Caco-2 (cell line): ENCODE data around the gene YBX1. TPM values are rescaled to one million over a fixed set of nuclear protein-coding genes. Genes with fewer than 3 reads are reported as not detected.

Source experiments
- BruUV-seq: library from RNA; stranded (reverse); fragments of 400-500 nt; replicated peaks from 2 replicates; lab custom pipeline; 2021; lab: Mats Ljungman, UMichigan
- CTCF ChIA-PET: fragments of 300-600 bp; sonication (Branson Sonifier 250); formaldehyde crosslinking; loops from one replicate; lab custom pipeline; 2022; ENCODE audit warnings: antibody characterized with exemption; lab: Charles Lee
- POLR2A ChIA-PET: fragments of 300-600 bp; sonication (Branson Sonifier 250); formaldehyde crosslinking; loops from one replicate; lab custom pipeline; 2022; ENCODE audit warnings: antibody characterized with exemption; lab: Charles Lee
- DNase-seq, 2 experiments: peaks; one replicate each; pipeline versions ENCODE4 v3.0.0 to v3.0.0-alpha.2; 2020 to 2022
- H3K27me3 ChIP-seq: replicated peaks from 2 replicates; pipeline ENCODE4 v1.6.0; 2011; ENCODE audit warnings: low read length; ENCODE audit not compliant: control insufficient read depth, insufficient read depth
- H3K36me3 ChIP-seq: 2 replicates; pipeline ENCODE4 v1.5.1; 2011; ENCODE audit warnings: low read length; ENCODE audit not compliant: control insufficient read depth, insufficient read depth
- H3K4me1 ChIP-seq: fragments of 250-450 bp; sonication (Bioruptor Pico); 2 replicates; pipeline ENCODE4 v1.5.1; 2020; ENCODE audit warnings: mild to moderate bottlenecking
- H3K4me3 ChIP-seq: 2 replicates; pipeline ENCODE4 v1.5.1; 2011; ENCODE audit warnings: low read depth, mild to moderate bottlenecking, control low read depth, low read length
- H3K9me3 ChIP-seq: fragments of 250-450 bp; sonication (Bioruptor Pico); 2 replicates; pipeline ENCODE4 v1.5.1; 2020; ENCODE audit warnings: mild to moderate bottlenecking, moderate library complexity
- H3K27ac Mint-ChIP-seq: one replicate; pipeline ENCODE4 v1.8.0; 2022; ENCODE audit warnings: mixed read lengths; ENCODE audit not compliant: unreplicated experiment
- H3K27me3 Mint-ChIP-seq: one replicate; pipeline ENCODE4 v1.8.0; 2022; ENCODE audit warnings: mixed read lengths; ENCODE audit not compliant: insufficient read depth, unreplicated experiment
- H3K36me3 Mint-ChIP-seq: one replicate; pipeline ENCODE4 v1.8.0; 2022; ENCODE audit warnings: mild to moderate bottlenecking, mixed read lengths; ENCODE audit not compliant: insufficient read depth, unreplicated experiment
- H3K4me1 Mint-ChIP-seq: one replicate; pipeline ENCODE4 v1.8.0; 2022; ENCODE audit warnings: low read depth, mixed read lengths; ENCODE audit not compliant: unreplicated experiment
- H3K4me3 Mint-ChIP-seq: one replicate; pipeline ENCODE4 v1.8.0; 2022; ENCODE audit warnings: mild to moderate bottlenecking, moderate library complexity, mixed read lengths; ENCODE audit not compliant: unreplicated experiment
- H3K9me3 Mint-ChIP-seq: one replicate; pipeline ENCODE4 v1.8.0; 2022; ENCODE audit warnings: mixed read lengths; ENCODE audit not compliant: unreplicated experiment
- intact Hi-C: fragments of 100-400 bp; cut with micrococcal nuclease; formaldehyde crosslinking; loops from one replicate; pipeline ENCODE4 v1.10.0; 2022; ENCODE audit not compliant: unreplicated experiment
- total RNA-seq: library from RNA; stranded (reverse); gene quantifications from 2 replicates; pipeline ENCODE4 v1.2.3, GENCODE V29; 2022
- TF ChIP-seq, protein P1 (sequence below), 2 experiments: fragments of 200-600 bp in 1 of 2; IDR thresholded peaks; 1 replicate in 1 of 2; 2 replicates in 1 of 2; pipeline versions ENCODE4 v1.5.1 to v1.8.0; 2011 to 2022; ENCODE audit warnings: antibody characterized with exemption in 1 of 2, control low read depth in 1 of 2, inconsistent platforms in 1 of 2, low read depth in 1 of 2, low read length in 1 of 2, mild to moderate bottlenecking in 1 of 2, moderate library complexity in 1 of 2; ENCODE audit not compliant: insufficient read depth in 1 of 2, severe bottlenecking in 1 of 2, unreplicated experiment in 1 of 2

YBX1 gene
- total RNA-seq, 1 experiment from 2014 or later = 567 TPM

DNA sequence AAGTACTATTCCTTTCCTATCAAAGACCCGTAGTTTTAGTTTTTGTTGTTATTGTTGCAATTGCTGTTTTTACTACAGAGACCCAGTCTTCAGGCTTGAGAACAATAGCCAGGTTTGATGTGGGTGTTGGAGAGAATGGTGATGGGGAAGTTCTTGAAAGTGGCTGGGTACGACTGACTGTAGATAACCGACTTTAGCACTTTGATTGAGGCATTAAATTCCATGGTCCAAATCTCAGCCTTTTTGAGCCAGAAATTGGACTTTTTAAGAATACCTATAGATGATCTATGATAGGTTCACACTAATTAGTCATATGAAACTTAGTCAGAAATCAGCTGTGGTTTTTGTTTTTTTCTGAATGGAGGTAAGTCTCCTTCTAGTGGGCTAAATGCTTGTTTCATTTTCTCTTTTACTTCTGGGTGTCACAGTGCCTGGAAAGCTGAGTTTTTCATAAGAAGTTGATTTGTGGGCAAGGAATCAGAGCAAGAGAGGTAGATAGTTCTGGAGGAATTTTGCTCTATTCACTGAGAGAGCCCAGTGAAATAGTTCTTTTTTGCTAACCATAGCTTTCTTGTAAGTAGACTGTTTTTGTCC lies 21.2 kb upstream of the YBX1 start:
- H3K4me3 Mint-ChIP-seq = no peak overlapping the region
- POLR2A ChIA-PET = no interaction called here
- Histone ChIP-seq H3K27me3 (no peaks in the 10 kb centered on the region), H3K4me1 (peaks cover 4% of the 10 kb centered on the region; the same call in 1 of the 2 replicates), H3K4me3 (no peak overlapping the region), H3K36me3 (peaks cover 1% of the 10 kb centered on the region; the same call in 1 of the 2 replicates), H3K9me3 (no peaks in the 10 kb centered on the region)
- intact Hi-C loops = no loop called here
- DNase-seq = no peak
- TF ChIP-seq, protein P1, sequence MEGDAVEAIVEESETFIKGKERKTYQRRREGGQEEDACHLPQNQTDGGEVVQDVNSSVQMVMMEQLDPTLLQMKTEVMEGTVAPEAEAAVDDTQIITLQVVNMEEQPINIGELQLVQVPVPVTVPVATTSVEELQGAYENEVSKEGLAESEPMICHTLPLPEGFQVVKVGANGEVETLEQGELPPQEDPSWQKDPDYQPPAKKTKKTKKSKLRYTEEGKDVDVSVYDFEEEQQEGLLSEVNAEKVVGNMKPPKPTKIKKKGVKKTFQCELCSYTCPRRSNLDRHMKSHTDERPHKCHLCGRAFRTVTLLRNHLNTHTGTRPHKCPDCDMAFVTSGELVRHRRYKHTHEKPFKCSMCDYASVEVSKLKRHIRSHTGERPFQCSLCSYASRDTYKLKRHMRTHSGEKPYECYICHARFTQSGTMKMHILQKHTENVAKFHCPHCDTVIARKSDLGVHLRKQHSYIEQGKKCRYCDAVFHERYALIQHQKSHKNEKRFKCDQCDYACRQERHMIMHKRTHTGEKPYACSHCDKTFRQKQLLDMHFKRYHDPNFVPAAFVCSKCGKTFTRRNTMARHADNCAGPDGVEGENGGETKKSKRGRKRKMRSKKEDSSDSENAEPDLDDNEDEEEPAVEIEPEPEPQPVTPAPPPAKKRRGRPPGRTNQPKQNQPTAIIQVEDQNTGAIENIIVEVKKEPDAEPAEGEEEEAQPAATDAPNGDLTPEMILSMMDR (IDR thresholded peaks at IDR 0.05; ENCODE audit: insufficient read depth in 1 of 2, low read depth in 1 of 2, low read length in 1 of 2, severe bottlenecking in 1 of 2, unreplicated experiment in 1 of 2) = no peak
- BruUV-seq = no TSS peak
- CTCF ChIA-PET = no interaction called here
- H3K9me3 Mint-ChIP-seq = no peaks in the 10 kb centered on the region
- H3K4me1 Mint-ChIP-seq = peaks cover 6% of the 10 kb centered on the region
- no peaks in the 10 kb centered on the region for H3K27me3 Mint-ChIP-seq
- H3K36me3 Mint-ChIP-seq = peaks cover 39% of the 10 kb centered on the region
- no peak overlapping the region for H3K27ac Mint-ChIP-seq

DNA sequence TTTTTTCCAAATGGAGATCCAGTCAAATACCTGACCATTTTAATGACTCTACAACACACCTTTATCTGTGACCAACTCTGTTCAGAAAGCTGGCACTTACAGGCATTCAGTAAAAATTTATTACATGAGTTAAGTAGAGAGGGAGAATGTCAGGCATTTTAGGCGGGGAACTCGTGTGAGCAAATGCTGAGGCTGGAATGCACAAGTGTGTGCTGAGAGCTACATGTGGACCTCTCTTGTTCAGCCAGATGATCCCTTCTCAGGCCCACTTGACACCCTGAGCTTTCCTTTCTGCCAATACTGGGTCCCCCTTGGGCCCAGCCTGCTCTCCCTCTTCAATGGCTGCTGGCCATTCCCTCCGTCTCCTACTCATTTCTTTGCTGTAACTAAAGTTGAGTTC lies 12.3 kb upstream of the YBX1 start:
- intact Hi-C loops = no loop called here
- Histone ChIP-seq H3K4me1 (no peaks in the 10 kb centered on the region), H3K36me3 (peaks cover 2% of the 10 kb centered on the region; the same call in 1 of the 2 replicates), H3K27me3 (no peaks in the 10 kb centered on the region), H3K4me3 (no peak overlapping the region), H3K9me3 (no peaks in the 10 kb centered on the region)
- H3K27me3 Mint-ChIP-seq = no peaks in the 10 kb centered on the region
- BruUV-seq = no TSS peak
- H3K9me3 Mint-ChIP-seq = no peaks in the 10 kb centered on the region
- TF ChIP-seq, protein P1 (IDR thresholded peaks at IDR 0.05; ENCODE audit: insufficient read depth in 1 of 2, low read depth in 1 of 2, low read length in 1 of 2, severe bottlenecking in 1 of 2, unreplicated experiment in 1 of 2) = no peak
- no peak overlapping the region for H3K4me3 Mint-ChIP-seq
- peaks cover 7% of the 10 kb centered on the region for H3K4me1 Mint-ChIP-seq
- peak overlapping the region; percentile 39 for H3K27ac Mint-ChIP-seq
- ChIA-PET POLR2A (interaction anchor here (0.7 to 1.0 kb wide), 2 partner anchors 12 kb away, joined by 3 to 4 read pairs; no protein-coding TSS in a partner anchor), CTCF (interaction anchor here (0.9 kb wide), 1 partner anchor 9 kb away, joined by 3 read pairs; no protein-coding TSS in a partner anchor)
- DNase-seq = peak in 1 of 2 experiments; percentile 32
- peaks cover 42% of the 10 kb centered on the region for H3K36me3 Mint-ChIP-seq

DNA sequence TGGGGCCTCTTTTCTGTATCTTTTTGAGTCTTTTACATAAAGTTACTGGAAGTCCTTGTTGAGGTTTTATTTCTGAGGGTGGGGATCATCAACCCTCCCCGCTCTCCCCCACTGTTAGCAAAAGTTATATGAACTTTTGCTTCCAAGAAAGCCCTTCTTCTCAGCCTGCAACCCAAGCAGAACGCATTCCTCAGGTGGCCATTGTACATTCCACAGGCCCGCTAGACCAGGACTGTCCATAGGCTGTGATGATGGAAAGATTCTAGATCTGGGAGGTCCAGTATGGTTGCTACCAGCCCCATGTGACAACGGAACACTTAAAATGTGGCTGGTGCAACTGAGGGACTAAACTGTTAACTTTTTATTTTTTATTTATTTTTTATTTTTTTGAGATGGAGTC lies 11.8 kb upstream of the YBX1 start:
- H3K4me3 ChIP-seq = no peak overlapping the region
- Mint-ChIP-seq H3K4me3 (no peak overlapping the region), H3K9me3 (no peaks in the 10 kb centered on the region), H3K27ac (peak overlapping the region; percentile 39), H3K27me3 (no peaks in the 10 kb centered on the region), H3K36me3 (peaks cover 41% of the 10 kb centered on the region), H3K4me1 (peaks cover 7% of the 10 kb centered on the region)
- H3K4me1 ChIP-seq = no peaks in the 10 kb centered on the region
- H3K27me3 ChIP-seq = no peaks in the 10 kb centered on the region
- BruUV-seq = TSS peak; percentile 31
- H3K36me3 ChIP-seq = peaks cover 2% of the 10 kb centered on the region; the same call in 1 of the 2 replicates
- CTCF ChIA-PET = interaction anchor here (0.9 kb wide), 1 partner anchor 8 kb away, joined by 3 read pairs; no protein-coding TSS in a partner anchor
- no peak for DNase-seq
- POLR2A ChIA-PET = interaction anchor here (1.0 to 1.8 kb wide), 2 partner anchors 12 to 13 kb away, joined by 4 to 6 read pairs; partner anchors contain the start of gene YBX1
- intact Hi-C loops = no loop called here
- H3K9me3 ChIP-seq = no peaks in the 10 kb centered on the region
- TF ChIP-seq, protein P1 (IDR thresholded peaks at IDR 0.05; ENCODE audit: insufficient read depth in 1 of 2, low read depth in 1 of 2, low read length in 1 of 2, severe bottlenecking in 1 of 2, unreplicated experiment in 1 of 2) = no peak
